Peyer's patch (tissue), 4 donors: ENCODE results near the gene SLC24A4. TPM values are rescaled to one million over a fixed set of nuclear protein-coding genes. Genes with fewer than 3 reads are reported as not detected.

Experiments used
- DNase-seq, 3 donors: peaks; one replicate each; pipeline ENCODE4 v3.0.0-alpha.2; 2017 to 2019
- H3K27ac ChIP-seq, 4 donors: fragments of 200-600 bp; sonication (generic); one replicate each; pipeline ENCODE4 v1.5.1; 2016 to 2019
- H3K27me3 ChIP-seq, 2 donors: fragments of 200-600 bp; sonication (generic); one replicate each; pipeline ENCODE4 v1.5.1; 2019
- H3K36me3 ChIP-seq, 3 donors: fragments of 200-600 bp; sonication (generic); one replicate each; pipeline ENCODE4 v1.5.1; 2016 to 2019
- H3K4me1 ChIP-seq, 4 donors: fragments of 200-600 bp; sonication (generic); one replicate each; pipeline ENCODE4 v1.5.1; 2016 to 2019
- H3K4me3 ChIP-seq, 4 donors: fragments of 200-600 bp; sonication (generic); 1 replicate in 3 of 4; 2 replicates in 1 of 4; pipeline ENCODE4 v1.5.1; 2016 to 2019; ENCODE audit warnings: mild to moderate bottlenecking in 1 of 4
- H3K9me3 ChIP-seq, 4 donors: fragments of 200-600 bp; sonication (generic); one replicate each; pipeline ENCODE4 v1.5.1; 2016 to 2019; ENCODE audit warnings: mild to moderate bottlenecking in 1 of 4
- CTCF ChIP-seq, 6 experiments: fragments of 450-650 bp in 4 of 6; fragments of 200-600 bp in 2 of 6; sonication (generic) in 1 of 6; IDR thresholded peaks; one replicate each; pipeline ENCODE4 v1.5.1; 2017 to 2019; ENCODE audit warnings: antibody characterized with exemption in 6 of 6, mild to moderate bottlenecking in 3 of 6, moderate library complexity in 1 of 6
- POLR2A ChIP-seq, 2 donors: fragments of 450-650 bp; IDR thresholded peaks; one replicate each; pipeline ENCODE4 v1.5.1; 2017; ENCODE audit warnings: antibody characterized with exemption in 2 of 2, mild to moderate bottlenecking in 2 of 2, moderate library complexity in 2 of 2
- total RNA-seq, 4 donors: library from RNA; depleted of rRNA; stranded (reverse); fragments of >200 nt; gene quantifications; one replicate each; pipeline ENCODE4 v1.1.0, GENCODE V29; 2016

SLC24A4 gene
- total RNA-seq, 4 donors from 2014 or later, result 0.18 to 1.7 (median 0.54) TPM; not detected in 1

GRCh38 chr14:92380582-92380981 lies 57.6 kb downstream of the SLC24A4 start:
- no peak for TF ChIP-seq POLR2A (IDR thresholded peaks at IDR 0.05)
- no peak for TF ChIP-seq CTCF (IDR thresholded peaks at IDR 0.05)
- Histone ChIP-seq H3K27me3 (no peaks in the 10 kb centered on the region), H3K27ac (no peak overlapping the region), H3K9me3 (no peaks in the 10 kb centered on the region), H3K4me1 (no peaks in the 10 kb centered on the region), H3K4me3 (no peak overlapping the region), H3K36me3 (no peaks in the 10 kb centered on the region)
- DNase-seq, result no peak

- no peak for DNase-seq
- H3K27ac ChIP-seq, result no peak overlapping the region
- no peak for TF ChIP-seq POLR2A (IDR thresholded peaks at IDR 0.05)
- TF ChIP-seq CTCF (IDR thresholded peaks at IDR 0.05), result no peak
- H3K9me3 ChIP-seq, result no peaks in the 10 kb centered on the region
- no peaks in the 10 kb centered on the region for H3K4me1 ChIP-seq
- H3K4me3 ChIP-seq, result no peak overlapping the region
- H3K27me3 ChIP-seq, result no peaks in the 10 kb centered on the region
- H3K36me3 ChIP-seq, result no peaks in the 10 kb centered on the region
These were observed 59.7 kb downstream of the SLC24A4 start for GRCh38 chr14:92382677-92383076.

GRCh38 chr14:92383805-92384204 lies 60.8 kb downstream of the SLC24A4 start:
- no peak overlapping the region for H3K27ac ChIP-seq
- no peak overlapping the region for H3K4me3 ChIP-seq
- H3K27me3 ChIP-seq, result no peaks in the 10 kb centered on the region
- H3K9me3 ChIP-seq, result no peaks in the 10 kb centered on the region
- H3K4me1 ChIP-seq, result no peaks in the 10 kb centered on the region
- no peaks in the 10 kb centered on the region for H3K36me3 ChIP-seq
- no peak for DNase-seq
- no peak for TF ChIP-seq POLR2A (IDR thresholded peaks at IDR 0.05)
- TF ChIP-seq CTCF (IDR thresholded peaks at IDR 0.05), result no peak

DNA sequence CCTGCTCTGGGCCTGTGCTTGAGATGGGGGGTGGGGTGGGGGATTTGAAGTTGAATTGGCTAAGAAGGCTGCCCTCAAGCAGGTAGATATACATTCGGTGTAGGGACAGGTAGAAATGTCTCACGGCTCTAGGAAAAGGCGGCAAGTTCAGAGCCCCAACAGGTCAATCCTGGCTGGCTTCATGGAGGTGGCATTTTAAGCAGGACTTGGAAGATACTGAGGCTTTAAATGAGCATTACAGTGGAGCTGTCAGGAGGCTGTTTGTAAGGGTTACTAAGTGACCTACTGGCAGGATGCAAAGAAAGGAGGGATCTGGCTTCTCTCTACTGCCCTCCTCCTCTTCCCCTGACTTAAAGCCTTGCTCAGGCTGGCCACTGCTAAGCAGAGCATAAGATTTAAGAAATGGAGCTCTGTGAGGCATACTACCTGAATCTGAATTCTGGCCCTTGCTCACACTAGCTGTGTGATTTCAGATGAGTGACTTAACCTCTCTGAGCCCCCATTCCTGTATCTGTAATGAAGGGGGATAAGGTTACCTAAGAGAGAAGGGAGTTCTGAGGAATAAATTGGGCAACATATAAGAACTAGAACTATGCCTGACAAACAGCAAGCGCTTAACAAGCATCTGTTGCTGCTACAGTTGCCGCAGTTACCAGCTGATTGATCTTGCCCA lies 61.6 kb downstream of the SLC24A4 start:
- no peak for TF ChIP-seq POLR2A (IDR thresholded peaks at IDR 0.05)
- no peak for TF ChIP-seq CTCF (IDR thresholded peaks at IDR 0.05)
- Histone ChIP-seq H3K9me3 (no peaks in the 10 kb centered on the region), H3K27ac (no peak overlapping the region), H3K4me1 (no peaks in the 10 kb centered on the region), H3K27me3 (no peaks in the 10 kb centered on the region), H3K36me3 (no peaks in the 10 kb centered on the region), H3K4me3 (no peak overlapping the region)
- no peak for DNase-seq

DNA sequence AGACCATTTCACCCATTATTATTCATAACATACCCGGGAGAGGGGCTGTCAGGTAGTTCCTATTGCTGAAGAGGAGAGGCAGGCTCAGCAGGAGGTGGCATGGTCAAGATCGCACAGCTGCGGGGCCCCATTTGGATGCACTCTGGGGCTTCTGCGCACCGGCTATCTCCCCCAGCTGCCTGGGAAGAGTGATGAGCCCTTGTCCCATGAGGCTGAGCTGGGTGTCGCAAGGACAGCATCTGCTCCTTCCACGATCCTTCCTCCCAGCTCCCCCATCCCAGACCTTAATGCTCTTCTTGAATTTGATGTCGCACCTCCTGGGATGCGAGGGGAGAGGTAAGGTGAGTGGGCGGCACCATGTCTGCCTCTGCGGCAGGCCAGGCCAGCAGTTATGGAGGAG lies 62.6 kb downstream of the SLC24A4 start:
- Histone ChIP-seq H3K4me3 (no peak overlapping the region), H3K27ac (no peak overlapping the region), H3K27me3 (no peaks in the 10 kb centered on the region), H3K4me1 (no peaks in the 10 kb centered on the region), H3K9me3 (no peaks in the 10 kb centered on the region), H3K36me3 (no peaks in the 10 kb centered on the region)
- no peak for DNase-seq
- TF ChIP-seq CTCF (IDR thresholded peaks at IDR 0.05), result no peak
- no peak for TF ChIP-seq POLR2A (IDR thresholded peaks at IDR 0.05)

- no peaks in the 10 kb centered on the region for H3K4me1 ChIP-seq
- H3K27me3 ChIP-seq, result no peaks in the 10 kb centered on the region
- H3K9me3 ChIP-seq, result no peaks in the 10 kb centered on the region
- no peak for DNase-seq
- H3K4me3 ChIP-seq, result no peak overlapping the region
- H3K27ac ChIP-seq, result no peak overlapping the region
- H3K36me3 ChIP-seq, result no peaks in the 10 kb centered on the region
- no peak for TF ChIP-seq CTCF (IDR thresholded peaks at IDR 0.05)
- TF ChIP-seq POLR2A (IDR thresholded peaks at IDR 0.05), result no peak
These were observed 63.2 kb downstream of the SLC24A4 start for GRCh38 chr14:92386165-92386564.
